A673 (cell line): Measurements from ENCODE around the gene OR2T10.
"Not testable (repeated sequence)": the region's sequence is repeated elsewhere in the genome, so short reads cannot be mapped to it uniquely, and the experiment has no call there.

ENCODE experiments used
- EZH2 ChIP-seq: fragments of 200-600 bp; sonication (generic); IDR thresholded peaks from 2 replicates; pipeline ENCODE4 v1.6.1; 2017; ENCODE audit warnings: borderline replicate concordance, low read depth, mild to moderate bottlenecking, mixed read lengths, antibody characterized with exemption, low read length; ENCODE audit not compliant: poor library complexity, severe bottlenecking
- TF ChIP-seq, protein P1 (sequence below): fragments of 300-800, 200-600 bp; sonication (generic); conservative IDR thresholded peaks from 2 replicates; pipeline ENCODE4 v1.5.1; 2017; ENCODE audit warnings: low read depth, mild to moderate bottlenecking, antibody characterized with exemption, low read length, moderate library complexity, mixed read lengths

DNA sequence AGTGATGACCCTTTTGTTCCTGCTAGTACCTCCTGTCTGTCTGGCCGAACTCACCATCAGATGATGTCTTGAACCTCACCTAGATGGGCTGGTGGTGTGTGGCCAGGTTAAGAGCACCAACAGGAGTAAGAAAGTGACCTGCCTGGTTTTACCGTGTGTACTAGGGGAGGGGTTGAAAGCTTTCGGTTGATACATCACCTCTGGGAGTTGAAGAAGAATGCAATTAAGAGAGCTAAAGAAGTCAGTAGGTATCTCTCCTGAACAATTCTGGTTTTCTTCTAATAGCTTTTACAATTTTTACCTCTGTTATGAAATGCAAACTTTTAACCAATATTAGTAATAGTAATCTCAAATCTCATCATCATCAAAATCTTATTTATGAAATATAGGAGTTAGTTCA, 34.8 kb downstream of the OR2T10 start, which contains the start of gene OR2T29:
- TF ChIP-seq, protein P1, sequence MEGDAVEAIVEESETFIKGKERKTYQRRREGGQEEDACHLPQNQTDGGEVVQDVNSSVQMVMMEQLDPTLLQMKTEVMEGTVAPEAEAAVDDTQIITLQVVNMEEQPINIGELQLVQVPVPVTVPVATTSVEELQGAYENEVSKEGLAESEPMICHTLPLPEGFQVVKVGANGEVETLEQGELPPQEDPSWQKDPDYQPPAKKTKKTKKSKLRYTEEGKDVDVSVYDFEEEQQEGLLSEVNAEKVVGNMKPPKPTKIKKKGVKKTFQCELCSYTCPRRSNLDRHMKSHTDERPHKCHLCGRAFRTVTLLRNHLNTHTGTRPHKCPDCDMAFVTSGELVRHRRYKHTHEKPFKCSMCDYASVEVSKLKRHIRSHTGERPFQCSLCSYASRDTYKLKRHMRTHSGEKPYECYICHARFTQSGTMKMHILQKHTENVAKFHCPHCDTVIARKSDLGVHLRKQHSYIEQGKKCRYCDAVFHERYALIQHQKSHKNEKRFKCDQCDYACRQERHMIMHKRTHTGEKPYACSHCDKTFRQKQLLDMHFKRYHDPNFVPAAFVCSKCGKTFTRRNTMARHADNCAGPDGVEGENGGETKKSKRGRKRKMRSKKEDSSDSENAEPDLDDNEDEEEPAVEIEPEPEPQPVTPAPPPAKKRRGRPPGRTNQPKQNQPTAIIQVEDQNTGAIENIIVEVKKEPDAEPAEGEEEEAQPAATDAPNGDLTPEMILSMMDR = not testable (repeated sequence)
- not testable (repeated sequence) for TF ChIP-seq EZH2
